IMR-90 (cell line): ENCODE results near the gene PRKCH. TPM values are rescaled to one million over a fixed set of nuclear protein-coding genes. Genes with fewer than 3 reads are reported as not detected.

ENCODE experiments used
- ATAC-seq: fragments of 200-7000 bp; cut with Tn5 transposase; 2 replicates; pipeline ENCODE4 v1.9.1; 2020; ENCODE audit warnings: low read depth, mild to moderate bottlenecking, moderate library complexity
- BruUV-seq: library from RNA; stranded (reverse); fragments of 400-500 nt; replicated peaks from 2 replicates; lab custom pipeline; 2021; lab: Mats Ljungman, UMichigan
- CTCF ChIA-PET: fragments of 300-600 bp; formaldehyde crosslinking; extraction: SDS; loops from one replicate; lab custom pipeline; 2021; ENCODE audit warnings: antibody characterized with exemption; lab: Yijun Ruan, JAX
- POLR2A ChIA-PET: fragments of 300-600 bp; sonication (Branson Sonifier 250); formaldehyde crosslinking; loops from one replicate; lab custom pipeline; 2022; ENCODE audit warnings: antibody characterized with exemption; ENCODE audit not compliant: unreplicated experiment; lab: Charles Lee
- DNase-seq: peaks from one replicate; pipeline ENCODE4 v3.0.0; 2013
- H2AFZ ChIP-seq: replicated peaks from 2 replicates; pipeline ENCODE3; 2013; ENCODE audit warnings: low read length, mild to moderate bottlenecking; ENCODE audit not compliant: poor library complexity
- H2AK5ac ChIP-seq: 2 replicates; pipeline ENCODE4 v1.6.1; 2013; ENCODE audit warnings: low read depth, low read length, inconsistent platforms
- H2AK9ac ChIP-seq: replicated peaks from 2 replicates; pipeline ENCODE3; 2013; ENCODE audit warnings: mild to moderate bottlenecking, low read depth, low read length, moderate library complexity; ENCODE audit not compliant: poor library complexity
- H2BK120ac ChIP-seq: 2 replicates; pipeline ENCODE4 v1.6.1; 2013; ENCODE audit warnings: low read depth, low read length, inconsistent platforms
- H2BK15ac ChIP-seq: 3 replicates; pipeline ENCODE4 v1.6.1; 2013; ENCODE audit warnings: low read depth, low read length, inconsistent platforms
- H2BK20ac ChIP-seq: 2 replicates; pipeline ENCODE4 v1.6.1; 2013; ENCODE audit warnings: low read depth, mild to moderate bottlenecking, inconsistent platforms, low read length, moderate library complexity
- H2BK5ac ChIP-seq: 2 replicates; pipeline ENCODE4 v1.6.1; 2013; ENCODE audit warnings: mild to moderate bottlenecking, low read depth, low read length, inconsistent platforms; ENCODE audit not compliant: poor library complexity, severe bottlenecking
- H3K14ac ChIP-seq: replicated peaks from 2 replicates; pipeline ENCODE4 v1.6.1; 2013; ENCODE audit warnings: low read depth, low read length, inconsistent platforms
- H3K18ac ChIP-seq: 2 replicates; pipeline ENCODE4 v1.6.1; 2013; ENCODE audit warnings: low read depth, low read length, control low read depth
- H3K23ac ChIP-seq: 2 replicates; pipeline ENCODE4 v1.6.1; 2013; ENCODE audit warnings: low read depth, low read length, inconsistent platforms
- H3K27ac ChIP-seq: 2 replicates; pipeline ENCODE4 v1.5.1; 2013; ENCODE audit warnings: mild to moderate bottlenecking, control low read depth, low read length; ENCODE audit not compliant: insufficient read depth
- H3K27me3 ChIP-seq: 2 replicates; pipeline ENCODE4 v1.6.1; 2013; ENCODE audit warnings: low read length; ENCODE audit not compliant: control insufficient read depth, insufficient read depth
- H3K36me3 ChIP-seq: 2 replicates; pipeline ENCODE4 v1.6.1; 2013; ENCODE audit warnings: low read length, mixed read lengths; ENCODE audit not compliant: control insufficient read depth, insufficient read depth
- H3K4ac ChIP-seq: 2 replicates; pipeline ENCODE4 v1.6.1; 2013; ENCODE audit warnings: low read depth, low read length, inconsistent platforms
- H3K4me1 ChIP-seq: 2 replicates; pipeline ENCODE4 v1.6.1; 2013; ENCODE audit warnings: low read length, mixed read lengths; ENCODE audit not compliant: control insufficient read depth, insufficient read depth
- H3K4me2 ChIP-seq: 2 replicates; pipeline ENCODE4 v1.6.1; 2013; ENCODE audit warnings: low read depth, mild to moderate bottlenecking, control low read depth, low read length, moderate library complexity
- H3K4me3 ChIP-seq: 2 replicates; pipeline ENCODE4 v1.5.1; 2013; ENCODE audit warnings: low read depth, mild to moderate bottlenecking, control low read depth, low read length, moderate library complexity; ENCODE audit not compliant: insufficient read depth
- H3K56ac ChIP-seq: 2 replicates; pipeline ENCODE4 v1.6.1; 2013; ENCODE audit warnings: low read length, inconsistent platforms; ENCODE audit not compliant: insufficient read depth; ENCODE audit errors: extremely low read depth
- H3K79me1 ChIP-seq, 2 experiments: 2 replicates each; pipeline ENCODE4 v1.6.1; 2013; ENCODE audit warnings: low read length in 2 of 2, inconsistent platforms in 1 of 2, low read depth in 1 of 2
- H3K9ac ChIP-seq: 2 replicates; pipeline ENCODE4 v1.6.1; 2013; ENCODE audit warnings: low read depth, low read length, control low read depth
- H3K9me1 ChIP-seq: 2 replicates; pipeline ENCODE4 v1.6.1; 2013; ENCODE audit warnings: low read length, inconsistent platforms; ENCODE audit not compliant: insufficient read depth
- H3K9me3 ChIP-seq: 2 replicates; pipeline ENCODE4 v1.6.1; 2013; ENCODE audit warnings: low read length; ENCODE audit not compliant: control insufficient read depth, insufficient read depth
- H4K20me1 ChIP-seq: 2 replicates; pipeline ENCODE4 v1.6.1; 2013; ENCODE audit warnings: low read length, inconsistent platforms; ENCODE audit not compliant: insufficient read depth
- H4K5ac ChIP-seq: 2 replicates; pipeline ENCODE4 v1.6.1; 2013; ENCODE audit warnings: mild to moderate bottlenecking, low read depth, low read length, control low read depth
- H4K8ac ChIP-seq, 2 experiments: 2 replicates each; pipeline ENCODE4 v1.6.1; 2013; ENCODE audit warnings: low read depth in 2 of 2, low read length in 2 of 2, control low read depth in 1 of 2, inconsistent platforms in 1 of 2
- H4K91ac ChIP-seq: 2 replicates; pipeline ENCODE4 v1.6.1; 2013; ENCODE audit warnings: low read depth, low read length, inconsistent platforms; ENCODE audit not compliant: insufficient read depth
- ELK1 ChIP-seq: fragments of 150-350 bp; IDR thresholded peaks from 2 replicates; pipeline ENCODE4 v1.6.1; 2016; ENCODE audit warnings: low read depth, mild to moderate bottlenecking, low read length, moderate library complexity, borderline replicate concordance
- FOS ChIP-seq: fragments of 150-350 bp; IDR thresholded peaks from 2 replicates; pipeline ENCODE4 v1.6.1; 2016; ENCODE audit warnings: low read depth, low read length
- RAD21 ChIP-seq: IDR thresholded peaks from 2 replicates; pipeline ENCODE4 v1.6.1; 2012; ENCODE audit warnings: low read length, improper control_type of control experiment
- SMC3 ChIP-seq: fragments of 150-350 bp; IDR thresholded peaks from 2 replicates; pipeline ENCODE4 v1.6.1; 2016; ENCODE audit warnings: low read depth, mild to moderate bottlenecking, antibody characterized with exemption, low read length, moderate library complexity
- WGBS, 2 experiments: methylation state at CpG; one replicate each; pipeline versions ENCODE4 v1.1.5 to v1.1.7; 2013; ENCODE audit warnings: missing lambda C conversion rate in 2 of 2; ENCODE audit not compliant: insufficient read length in 1 of 2; ENCODE audit errors: extremely low coverage in 2 of 2; 5-methylcytosine and 5-hydroxymethylcytosine counted together
- dilution Hi-C: fragments of 300-500 bp; cut with HindIII; formaldehyde crosslinking; loops from one replicate; pipeline ENCODE4 v1.14.3; 2018; ENCODE audit warnings: low sequenced_read_pairs; ENCODE audit not compliant: unreplicated experiment
- in situ Hi-C: fragments of 300-500 bp; cut with MboI; formaldehyde crosslinking; loops from 3 replicates; pipeline ENCODE4 v1.14.3; 2019; ENCODE audit warnings: low sequenced_read_pairs, inconsistent platforms, mixed read lengths
- intact Hi-C: fragments of 100-400 bp; cut with micrococcal nuclease; formaldehyde crosslinking; loops from 2 replicates; pipeline ENCODE4 v1.10.0; 2022
- polyA plus RNA-seq, 3 experiments: library from polyadenylated mRNA; depleted of rRNA; stranded (reverse); fragments of >200 nt; gene quantifications; 2 replicates each; pipeline ENCODE4 v1.2.3, GENCODE V29; 2012; ENCODE audit warnings: low replicate concordance in 1 of 3
- total RNA-seq: library from RNA; depleted of rRNA; stranded (reverse); fragments of >200 nt; gene quantifications from 2 replicates; pipeline ENCODE4 v1.2.3, GENCODE V29; 2012

The PRKCH gene
- total and polyA plus RNA-seq, 2 of the 4 experiments (the other 2 are of a cell fraction): 1.6 to 2.3 TPM

GRCh38 chr14:61516964-61517653, 195.7 kb downstream of the PRKCH start (continued):
- no peak for TF ChIP-seq SMC3

GRCh38 chr14:61517911-61518384, 196.6 kb downstream of the PRKCH start:
- no peaks in the 10 kb centered on the region for H3K9me3 ChIP-seq
- no peak overlapping the region for H2AK9ac ChIP-seq
- WGBS, 2 experiments: 60% methylated on average over 1 of the region's 6 CpGs; no CpG with 5 or more reads in 1 of the 2 experiments
- H4K20me1 ChIP-seq: no peaks in the 10 kb centered on the region
- peak overlapping the region; percentile 85; the same call in 2 of the 3 replicates for H2BK15ac ChIP-seq
- no peak overlapping the region for H3K56ac ChIP-seq
- dilution Hi-C loops (no loop called here), intact Hi-C loops (no loop called here), in situ Hi-C loops (no loop called here)
- no peak overlapping the region for H3K18ac ChIP-seq
- no peak overlapping the region for H2BK5ac ChIP-seq
- ChIA-PET CTCF (interaction anchor here (0.6 to 0.7 kb wide), 2 partner anchors 23 to 1893 kb away, joined by 3 read pairs; no protein-coding TSS in a partner anchor), POLR2A (no interaction called here)
- TF ChIP-seq ELK1 (no peak), RAD21 (no peak), FOS (no peak)
- peak overlapping the region; percentile 40 for H2BK120ac ChIP-seq
- DNase-seq (no peak), ATAC-seq (no peak)
- H2AK5ac ChIP-seq: no peak overlapping the region; the same call in 1 of the 2 replicates
- H3K4me3 ChIP-seq: no peak overlapping the region
- H3K79me1 ChIP-seq: no peaks in the 10 kb centered on the region
- H3K23ac ChIP-seq: no peak overlapping the region
- H4K8ac ChIP-seq: no peak overlapping the region
- 0 out of 2 replicates have a peak overlapping the region, but pooled peaks have one; percentile 25 for H4K5ac ChIP-seq
- H3K27me3 ChIP-seq: no peaks in the 10 kb centered on the region
- H2BK20ac ChIP-seq: no peak overlapping the region; the same call in 1 of the 2 replicates
- no peak overlapping the region for H2AFZ ChIP-seq
- no peaks in the 10 kb centered on the region for H3K36me3 ChIP-seq
- no peak overlapping the region for H3K14ac ChIP-seq
- H3K4me1 ChIP-seq: peaks cover 14% of the 10 kb centered on the region
- H3K9me1 ChIP-seq: peaks cover 4% of the 10 kb centered on the region; the same call in 1 of the 2 replicates
- BruUV-seq: no TSS peak
- no peak overlapping the region for H3K9ac ChIP-seq
- H4K91ac ChIP-seq: peak overlapping the region; percentile 35; the same call in 1 of the 2 replicates
- no peak overlapping the region for H3K27ac ChIP-seq
- H3K4me2 ChIP-seq: no peak overlapping the region
- no peak overlapping the region for H3K4ac ChIP-seq
